ENCODE measurements around the gene NME7. TPM values are rescaled to one million over a fixed set of nuclear protein-coding genes. Genes with fewer than 3 reads are reported as not detected.
"Not testable (repeated sequence)": the region's sequence is repeated elsewhere in the genome, so short reads cannot be mapped to it uniquely, and the experiment has no call there.

The NME7 gene
- total RNA-seq, 2 donors from 2014 or later: 13.0 TPM

DNA sequence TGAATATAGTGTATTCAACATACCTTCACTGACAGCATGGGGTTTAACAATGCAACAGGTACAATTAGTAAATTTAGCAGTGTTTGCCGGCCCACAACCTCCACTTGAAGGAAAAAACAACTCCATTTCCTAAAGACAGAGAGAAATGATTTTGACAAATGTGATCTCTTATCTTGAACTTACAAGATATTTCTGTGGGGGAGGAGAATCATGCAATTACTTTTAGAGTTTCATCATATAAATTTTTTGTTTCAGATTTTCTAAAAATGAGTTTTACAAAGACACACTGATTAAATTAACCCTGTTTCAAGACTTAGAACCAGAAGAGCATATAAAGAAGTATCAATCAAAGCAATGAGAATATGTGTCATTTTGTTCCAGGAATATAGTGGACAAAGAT lies 80.3 kb downstream of the NME7 start:
- Mint-ChIP-seq H3K27ac (no peak overlapping the region), H3K36me3 (peaks cover 22 to 27% of the 10 kb centered on the region in 2 donors), H3K9me3 (peaks cover 14 to 16% of the 10 kb centered on the region in 2 donors)
- DNase-seq (ENCODE audit: low spot score in 2 of 2) (no peak), ATAC-seq (no peak)

DNA sequence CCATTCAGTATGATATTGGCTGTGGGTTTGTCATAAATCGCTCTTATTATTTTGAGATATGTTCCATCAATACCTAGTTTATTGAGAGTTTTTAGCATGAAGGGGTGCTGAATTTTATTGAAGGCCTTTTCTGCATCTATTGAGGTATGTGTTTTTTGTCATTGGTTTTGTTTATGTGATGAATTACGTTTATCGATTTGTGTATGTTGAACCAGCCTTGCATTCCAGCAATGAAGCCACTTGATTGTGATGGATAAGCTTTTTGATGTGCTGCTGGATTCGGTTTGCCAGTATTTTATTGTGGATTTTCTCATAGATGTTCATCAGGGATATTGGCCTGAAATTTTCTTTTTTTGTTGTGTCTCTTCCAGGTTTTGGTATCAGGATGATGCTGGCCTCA lies 86.0 kb downstream of the NME7 start:
- not testable (repeated sequence) for ATAC-seq; H3K27ac Mint-ChIP-seq; DNase-seq (ENCODE audit: low spot score in 2 of 2)
- H3K9me3 Mint-ChIP-seq: peaks cover 38 to 44% of the 10 kb centered on the region in 2 donors
- H3K36me3 Mint-ChIP-seq: peaks cover 54 to 69% of the 10 kb centered on the region in 2 donors

DNA sequence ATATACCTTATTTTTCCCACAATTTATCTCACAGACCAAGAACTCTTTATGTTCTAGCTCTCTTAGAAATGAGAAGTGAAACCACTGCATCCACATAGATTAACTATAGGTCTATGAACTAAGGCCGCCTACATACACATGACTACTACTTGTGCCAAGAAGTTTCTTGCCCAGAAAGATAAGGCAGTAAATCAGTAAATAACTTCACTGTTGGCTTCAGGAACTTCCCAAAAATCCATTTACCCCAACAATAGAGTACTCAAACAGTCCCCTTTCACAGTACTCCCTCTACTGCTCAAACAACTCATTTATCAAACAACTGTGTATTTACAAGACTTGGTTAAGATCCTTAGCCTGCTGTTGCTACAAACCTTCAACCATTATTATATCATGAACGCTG lies 96.5 kb downstream of the NME7 start:
- Mint-ChIP-seq H3K9me3 (no peaks in the 10 kb centered on the region), H3K27ac (peak overlapping the region in 1 of 2 donors; percentile 44), H3K36me3 (peaks cover 0 to 14% of the 10 kb centered on the region in 2 donors)
- no peak for DNase-seq (ENCODE audit: low spot score in 2 of 2)
- ATAC-seq: no peak

DNA sequence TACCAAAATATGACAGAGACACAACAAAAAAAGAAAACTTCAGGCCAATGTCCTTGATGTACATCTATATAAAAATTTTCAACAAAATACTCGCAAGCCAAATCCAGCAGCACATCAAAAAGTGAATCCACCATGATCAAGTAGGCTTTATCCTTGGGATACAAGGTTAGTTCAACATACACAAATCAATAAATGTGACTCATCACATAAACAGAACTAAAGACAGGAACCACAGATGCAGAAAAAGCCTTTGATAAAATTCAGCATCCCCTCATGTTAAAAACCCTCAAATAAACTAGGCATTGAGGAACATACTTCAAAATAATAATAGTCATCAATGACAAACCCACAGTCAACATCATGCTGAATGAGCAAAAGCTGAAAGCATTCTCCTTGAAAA lies 101.5 kb downstream of the NME7 start:
- H3K27ac Mint-ChIP-seq: no peak overlapping the region
- H3K9me3 Mint-ChIP-seq: peaks cover 13 to 25% of the 10 kb centered on the region in 2 donors
- ATAC-seq (no peak), DNase-seq (ENCODE audit: low spot score in 2 of 2) (no peak)
- H3K36me3 Mint-ChIP-seq: peaks cover 6 to 59% of the 10 kb centered on the region in 2 donors

DNA sequence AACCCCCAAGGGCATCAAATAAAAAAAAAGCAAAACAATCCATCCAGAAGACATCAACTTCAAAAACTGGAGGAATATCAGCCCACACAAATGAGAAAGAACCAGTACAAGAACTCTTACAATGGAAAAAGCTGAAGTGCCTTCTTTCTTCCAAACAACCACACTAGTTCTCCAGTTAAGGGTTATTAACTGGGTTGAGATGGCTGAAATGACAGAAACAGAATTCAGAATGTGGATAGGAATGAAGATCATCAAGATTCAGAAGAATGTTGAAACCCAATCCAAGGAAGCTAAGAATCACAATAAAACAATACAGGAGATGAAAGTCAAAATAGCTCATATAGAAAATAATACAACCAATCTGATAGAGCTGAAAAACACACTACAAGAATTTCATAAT lies 104.5 kb downstream of the NME7 start:
- H3K36me3 Mint-ChIP-seq: peaks cover 6 to 69% of the 10 kb centered on the region in 2 donors
- peaks cover 13 to 28% of the 10 kb centered on the region in 2 donors for H3K9me3 Mint-ChIP-seq
- H3K27ac Mint-ChIP-seq: no peak overlapping the region
- DNase-seq (ENCODE audit: low spot score in 2 of 2): no peak
- ATAC-seq: no peak

DNA sequence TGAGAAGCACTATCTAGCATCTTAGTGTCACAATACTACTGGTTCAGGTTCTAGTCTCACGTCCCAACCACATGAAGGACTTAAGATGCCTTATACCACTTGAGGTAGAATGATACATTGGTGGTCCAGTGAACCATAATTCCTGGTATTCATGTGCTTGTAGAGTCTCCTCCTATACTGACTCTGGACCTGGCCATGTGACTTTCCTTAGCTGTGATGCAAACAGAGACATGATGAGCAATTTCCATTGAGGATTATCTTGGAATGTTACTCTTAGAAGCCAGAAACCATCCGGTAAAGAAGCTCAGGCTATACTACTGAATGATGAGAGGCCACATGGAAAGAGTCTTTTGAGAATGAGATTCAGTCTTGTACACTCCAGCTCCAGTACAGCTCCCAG lies 105.7 kb downstream of the NME7 start:
- H3K27ac Mint-ChIP-seq: no peak overlapping the region
- H3K36me3 Mint-ChIP-seq: peaks cover 6 to 70% of the 10 kb centered on the region in 2 donors
- H3K9me3 Mint-ChIP-seq: peaks cover 13 to 28% of the 10 kb centered on the region in 2 donors
- DNase-seq (ENCODE audit: low spot score in 2 of 2) (no peak), ATAC-seq (no peak)

DNA sequence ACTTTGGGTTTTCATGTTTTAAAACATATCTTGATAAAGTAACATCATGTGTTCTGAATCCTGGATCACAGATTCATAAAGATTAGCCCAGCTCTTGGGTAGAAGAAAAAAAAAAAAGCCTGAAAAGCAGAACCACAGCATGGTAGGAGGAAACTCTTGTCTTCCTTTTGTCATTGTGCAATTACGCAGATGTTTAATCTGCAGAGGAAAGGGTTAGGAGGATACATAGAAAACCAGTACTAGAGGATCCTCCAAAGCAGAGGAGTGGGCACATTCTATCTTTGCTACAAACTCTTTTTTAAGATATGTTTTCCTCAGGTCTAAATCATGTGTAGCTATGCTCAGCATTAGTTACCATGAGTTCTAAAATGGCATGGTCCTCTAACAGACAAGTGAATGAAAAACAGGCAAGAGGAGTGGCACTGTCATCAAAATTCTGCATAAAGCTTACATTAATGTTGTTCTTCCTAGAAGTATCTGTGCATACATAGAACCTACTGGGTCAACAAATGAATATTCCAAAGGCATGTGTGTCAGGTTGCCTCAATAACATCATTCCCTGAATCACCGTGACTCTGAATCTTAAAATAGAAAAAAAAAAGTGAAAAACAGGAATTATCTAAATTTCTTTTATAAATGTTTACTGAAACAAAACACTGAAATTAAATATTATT lies 107.0 kb downstream of the NME7 start:
- Mint-ChIP-seq H3K9me3 (peaks cover 11 to 24% of the 10 kb centered on the region in 2 donors), H3K36me3 (peaks cover 6 to 63% of the 10 kb centered on the region in 2 donors), H3K27ac (no peak overlapping the region)
- ATAC-seq: no peak
- no peak for DNase-seq (ENCODE audit: low spot score in 2 of 2)

DNA sequence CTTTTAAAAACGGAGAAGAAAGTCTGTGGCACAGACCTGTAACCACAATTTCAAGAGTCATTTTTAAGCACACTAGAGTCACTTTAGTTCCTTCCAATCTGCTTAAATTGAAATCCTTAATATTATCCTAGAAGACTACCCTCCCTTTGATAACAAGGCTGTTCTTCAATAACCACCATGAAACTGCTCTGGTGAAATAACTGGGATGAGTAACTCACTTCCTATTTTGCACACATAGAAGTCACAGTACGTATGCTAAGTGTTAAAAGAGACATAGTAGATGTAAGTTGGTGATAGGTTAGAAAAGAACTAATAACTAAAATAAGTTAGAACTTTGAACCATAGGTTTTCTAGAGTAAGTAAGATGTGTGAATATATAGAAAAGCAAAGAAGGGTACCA lies 107.8 kb downstream of the NME7 start:
- ATAC-seq (no peak), DNase-seq (ENCODE audit: low spot score in 2 of 2) (no peak)
- peaks cover 1 to 55% of the 10 kb centered on the region in 2 donors for H3K36me3 Mint-ChIP-seq
- H3K9me3 Mint-ChIP-seq: peaks cover 3 to 17% of the 10 kb centered on the region in 2 donors
- H3K27ac Mint-ChIP-seq: no peak overlapping the region

DNA sequence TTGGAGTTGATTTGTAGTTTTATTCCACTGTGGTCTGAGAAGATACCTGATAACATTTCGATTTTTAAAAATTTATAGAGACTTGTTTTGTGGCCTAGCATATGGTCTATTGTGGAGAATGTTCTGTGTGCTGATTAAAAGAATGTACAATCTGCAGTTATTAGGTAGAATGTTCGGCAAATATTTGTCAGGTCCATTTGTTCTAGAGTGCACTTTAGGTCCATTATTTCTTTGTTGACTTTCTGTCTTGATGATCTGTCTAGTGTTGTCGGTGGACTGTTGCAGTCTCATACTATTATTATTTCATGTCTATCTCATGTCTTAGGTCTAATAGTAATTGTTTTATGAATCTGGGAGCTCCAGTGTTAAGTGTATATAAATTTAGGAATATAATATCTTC lies 116.8 kb downstream of the NME7 start:
- H3K36me3 Mint-ChIP-seq: no peaks in the 10 kb centered on the region
- H3K9me3 Mint-ChIP-seq: no peaks in the 10 kb centered on the region
- ATAC-seq: no peak
- H3K27ac Mint-ChIP-seq: no peak overlapping the region
- DNase-seq (ENCODE audit: low spot score in 2 of 2): no peak

DNA sequence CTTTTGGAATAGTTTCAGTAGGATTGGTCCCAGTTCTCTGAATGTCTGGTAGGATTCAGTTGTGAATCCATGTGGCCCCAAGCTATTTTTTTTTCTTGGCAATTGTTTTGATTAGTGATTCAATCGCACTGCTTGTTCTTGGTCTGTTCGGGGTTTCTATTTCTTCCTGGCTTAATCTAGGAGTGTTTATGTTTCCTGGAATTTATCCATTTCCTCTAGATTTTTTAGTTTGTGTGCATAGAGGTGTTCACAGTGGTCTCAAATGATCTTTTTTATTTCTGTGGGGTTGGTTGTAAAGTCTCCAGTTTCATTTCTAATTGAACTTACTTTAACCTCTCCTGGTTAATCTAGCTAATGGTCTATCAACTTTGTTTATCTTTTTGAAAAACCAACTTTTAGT lies 117.6 kb downstream of the NME7 start:
- Mint-ChIP-seq H3K27ac (no peak overlapping the region), H3K36me3 (no peaks in the 10 kb centered on the region), H3K9me3 (no peaks in the 10 kb centered on the region)
- ATAC-seq (no peak), DNase-seq (ENCODE audit: low spot score in 2 of 2) (no peak)

DNA sequence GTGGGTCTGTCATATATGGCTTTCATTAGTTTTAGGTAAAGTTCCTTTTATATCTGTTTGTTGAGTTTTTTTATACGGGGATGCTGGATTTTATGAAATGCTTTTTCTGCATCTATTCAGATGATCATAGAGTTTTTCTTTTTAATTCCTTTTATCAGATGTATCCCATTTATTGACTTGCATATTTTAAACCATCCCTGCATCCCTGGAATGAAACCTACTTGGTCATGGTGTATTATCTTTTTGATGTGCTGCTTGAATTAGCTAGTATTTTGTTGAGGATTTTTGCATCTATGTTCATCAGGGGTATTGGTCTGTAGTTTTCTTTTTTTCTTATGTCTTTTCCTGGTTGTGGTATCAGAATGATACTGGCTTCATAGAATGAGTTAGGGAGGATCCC lies 118.0 kb downstream of the NME7 start:
- DNase-seq (ENCODE audit: low spot score in 2 of 2) (no peak), ATAC-seq (no peak)
- Mint-ChIP-seq H3K36me3 (no peaks in the 10 kb centered on the region), H3K27ac (no peak overlapping the region), H3K9me3 (no peaks in the 10 kb centered on the region)

DNA sequence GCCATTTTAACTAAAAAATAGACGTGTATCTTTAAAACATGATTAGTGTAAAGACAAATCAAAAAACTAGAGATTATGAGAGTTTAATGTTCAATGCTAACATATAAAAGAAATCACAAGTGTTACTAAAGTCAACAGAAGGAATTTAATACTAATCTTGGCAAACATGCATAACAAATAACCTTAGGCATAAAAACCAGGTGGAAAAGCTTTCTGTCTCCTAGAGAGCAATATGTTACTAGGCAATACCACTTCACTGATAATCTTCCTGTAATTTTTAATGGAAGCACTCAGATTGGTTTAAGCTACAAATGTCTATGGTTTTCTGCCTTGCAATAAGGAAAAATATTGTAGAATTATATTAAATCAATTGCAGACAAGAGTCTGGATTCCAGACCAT lies 121.9 kb downstream of the NME7 start:
- no peak overlapping the region for H3K27ac Mint-ChIP-seq
- no peaks in the 10 kb centered on the region for H3K9me3 Mint-ChIP-seq
- H3K36me3 Mint-ChIP-seq: no peaks in the 10 kb centered on the region
- no peak for ATAC-seq
- DNase-seq (ENCODE audit: low spot score in 2 of 2): no peak

DNA sequence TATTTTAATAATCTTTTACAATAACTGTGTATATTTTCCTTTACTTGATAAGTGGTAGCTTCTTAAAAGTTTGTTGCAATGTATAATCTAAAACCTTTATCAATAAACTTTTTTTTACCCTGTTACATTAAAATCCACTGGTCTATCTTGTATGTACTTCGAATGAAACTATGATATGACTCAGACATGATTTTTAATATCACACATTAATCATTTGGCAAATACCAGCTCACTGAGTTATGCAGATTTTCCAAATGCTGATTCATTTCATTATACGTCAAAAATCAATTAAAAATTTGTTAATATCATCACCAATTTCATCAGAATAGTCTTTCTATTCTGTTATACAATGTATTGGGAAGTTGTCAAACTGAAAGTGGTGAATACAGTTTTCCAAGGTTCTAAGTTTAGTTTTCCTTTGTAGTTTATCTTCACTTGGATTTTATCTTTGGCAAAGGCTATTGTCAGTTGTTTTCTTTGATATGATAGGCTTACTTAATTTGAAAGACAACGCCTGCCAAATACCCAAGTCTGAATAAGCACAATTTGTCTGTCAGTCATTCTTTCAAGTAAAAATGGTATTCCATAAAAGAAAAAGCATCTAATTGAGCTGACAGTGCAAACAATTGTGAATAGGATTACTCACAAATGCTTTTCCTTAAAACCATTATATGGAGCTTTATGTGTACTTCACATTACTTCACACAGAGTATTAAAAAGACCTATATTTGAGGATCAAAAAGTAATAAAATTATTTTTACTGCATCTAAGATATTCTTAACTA lies 127.0 kb downstream of the NME7 start:
- DNase-seq (ENCODE audit: low spot score in 2 of 2) (no peak), ATAC-seq (peak in 1 of 2 donors; percentile 66)
- Mint-ChIP-seq H3K36me3 (no peaks in the 10 kb centered on the region), H3K9me3 (no peaks in the 10 kb centered on the region), H3K27ac (no peak overlapping the region)

DNA sequence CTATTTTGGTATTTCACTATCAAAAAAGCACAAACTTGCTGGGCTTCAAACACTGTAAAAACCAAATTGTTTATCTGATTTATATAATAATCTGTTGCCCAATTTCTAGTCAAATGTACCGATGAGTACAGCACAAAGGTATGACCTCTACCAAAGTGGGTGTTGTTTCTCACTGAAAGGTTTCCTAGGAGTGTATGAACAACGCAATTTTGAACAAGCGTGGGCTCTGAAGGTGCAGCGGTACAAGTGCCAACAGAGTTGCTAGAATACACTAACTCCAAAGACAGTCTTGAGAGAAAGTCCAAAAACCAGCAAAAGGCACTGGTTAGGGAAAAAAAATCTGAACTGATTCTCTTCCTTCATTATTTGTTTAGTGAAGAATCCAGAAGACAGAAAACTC lies 130.7 kb downstream of the NME7 start:
- no peak for DNase-seq (ENCODE audit: low spot score in 2 of 2)
- ATAC-seq: no peak
- Mint-ChIP-seq H3K27ac (no peak overlapping the region), H3K36me3 (no peaks in the 10 kb centered on the region), H3K9me3 (no peaks in the 10 kb centered on the region)

DNA sequence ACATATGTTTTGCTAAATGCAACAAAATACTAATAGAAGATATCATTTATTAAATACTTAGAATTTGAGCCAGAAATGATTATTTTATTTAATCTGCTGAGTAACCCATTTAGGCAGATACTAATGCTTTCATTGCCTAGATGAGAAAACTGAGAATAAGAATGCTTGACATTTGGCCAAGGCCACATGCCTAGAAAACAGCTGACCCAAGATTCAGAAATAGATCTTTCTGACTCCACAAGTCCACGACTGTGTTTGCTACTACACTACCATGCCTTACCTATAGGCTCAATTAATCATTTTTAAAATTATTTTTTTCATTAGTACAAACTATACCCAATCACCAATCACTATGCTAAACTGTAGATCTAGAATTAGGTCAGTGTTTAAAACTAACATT lies 131.5 kb downstream of the NME7 start:
- ATAC-seq (no peak), DNase-seq (ENCODE audit: low spot score in 2 of 2) (no peak)
- no peaks in the 10 kb centered on the region for H3K36me3 Mint-ChIP-seq
- H3K9me3 Mint-ChIP-seq: no peaks in the 10 kb centered on the region
- H3K27ac Mint-ChIP-seq: no peak overlapping the region

DNA sequence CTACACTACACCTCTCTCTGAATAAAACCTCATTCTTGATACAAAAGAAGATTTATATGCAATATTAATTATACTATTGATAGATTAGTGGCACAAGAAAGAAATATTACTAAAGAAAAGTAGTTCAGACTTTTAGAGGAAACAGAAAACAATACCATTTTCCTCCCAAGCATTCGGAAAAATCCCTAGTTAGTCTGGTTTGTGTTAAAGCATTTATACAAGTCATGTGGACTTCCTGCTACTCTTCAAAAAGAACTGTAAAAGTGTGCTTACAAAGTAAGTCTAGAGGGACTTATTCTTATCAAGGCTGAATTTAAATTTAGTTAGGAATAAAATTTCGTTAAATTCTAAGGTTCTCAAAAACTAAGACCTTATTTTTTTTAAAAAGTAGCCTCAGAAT lies 132.0 kb downstream of the NME7 start:
- no peak overlapping the region for H3K27ac Mint-ChIP-seq
- H3K9me3 Mint-ChIP-seq: no peaks in the 10 kb centered on the region
- H3K36me3 Mint-ChIP-seq: no peaks in the 10 kb centered on the region
- ATAC-seq (no peak), DNase-seq (ENCODE audit: low spot score in 2 of 2) (no peak)

DNA sequence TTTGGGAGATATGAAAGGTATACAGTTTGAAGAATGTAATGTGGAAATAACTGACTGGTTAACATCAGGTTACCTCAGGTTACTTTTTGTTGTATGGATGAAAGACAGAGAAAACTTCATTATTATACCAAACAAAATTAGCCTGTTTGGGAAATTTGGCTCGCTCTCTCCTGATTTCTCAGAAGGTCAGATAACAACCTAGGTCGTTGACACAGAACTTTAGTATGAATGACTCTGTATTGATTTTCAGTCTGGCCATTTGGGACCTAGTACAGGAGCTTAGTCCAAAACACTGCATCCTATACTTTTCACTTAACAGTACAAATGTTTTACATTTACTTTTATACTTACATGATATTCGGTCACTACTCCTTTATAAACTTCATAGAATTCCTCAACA lies 132.8 kb downstream of the NME7 start:
- ATAC-seq (no peak), DNase-seq (ENCODE audit: low spot score in 2 of 2) (no peak)
- Mint-ChIP-seq H3K27ac (no peak overlapping the region), H3K9me3 (no peaks in the 10 kb centered on the region), H3K36me3 (no peaks in the 10 kb centered on the region)

DNA sequence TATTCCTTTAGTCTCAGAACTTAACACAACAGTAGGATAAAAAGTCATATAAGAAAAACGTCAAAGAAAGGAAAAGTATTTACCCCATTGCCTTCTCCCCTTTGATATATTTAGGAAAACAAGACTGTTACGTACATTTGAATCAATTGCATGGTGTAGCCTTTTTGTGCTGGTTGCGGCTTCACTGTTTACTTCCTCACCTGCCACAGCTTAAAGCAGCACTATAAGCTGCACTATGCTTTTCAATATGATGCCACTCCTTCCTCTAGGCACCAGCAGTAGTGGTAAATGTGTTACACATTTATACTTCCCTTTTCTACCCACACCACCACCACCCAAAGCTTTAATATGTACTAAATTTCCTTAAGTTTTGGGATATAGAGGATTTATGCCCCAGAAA lies 150.0 kb downstream of the NME7 start:
- DNase-seq (ENCODE audit: low spot score in 2 of 2): no peak
- ATAC-seq: no peak

More for the DNA sequence above, 150.0 kb downstream of the NME7 start:
- no peak overlapping the region for H3K27ac Mint-ChIP-seq
- no peaks in the 10 kb centered on the region for H3K36me3 Mint-ChIP-seq
- H3K9me3 Mint-ChIP-seq: peaks cover 0 to 9% of the 10 kb centered on the region in 2 donors

Measured in activated naive CD4-positive, alpha-beta T cell treated with anti-CD3 and anti-CD28 coated beads, Interleukin-2, amount 50 U/mL, for 72 hours (primary cell).